K562 (cell line): ENCODE results near the gene KRT80.

Experiments
- ESRRA ChIP-seq: fragments of 450-650 bp; IDR thresholded peaks from 2 replicates; pipeline ENCODE4 v1.6.1; 2014; ENCODE audit warnings: low read depth, mild to moderate bottlenecking, moderate library complexity, borderline replicate concordance
- EZH2 ChIP-seq: IDR thresholded peaks from 2 replicates; pipeline ENCODE4 v1.6.1; 2012; ENCODE audit warnings: low read depth, mild to moderate bottlenecking, inconsistent platforms, low read length, borderline replicate concordance
- PCBP1 ChIP-seq: fragments of 200-400 bp; formaldehyde crosslinking; IDR thresholded peaks from 2 replicates; pipeline ENCODE4 v1.6.1; 2018; ENCODE audit warnings: mild to moderate bottlenecking, low read depth, low read length; ENCODE audit not compliant: poor library complexity, severe bottlenecking

GRCh38 chr12:52172956-52173355, 18.9 kb downstream of the KRT80 start:
- TF ChIP-seq EZH2 (no peak), ESRRA (no peak), PCBP1 (no peak)
